ENCODE data around the gene SLCO2B1.
"Not testable (repeated sequence)": the region's sequence is repeated elsewhere in the genome, so short reads cannot be mapped to it uniquely, and the experiment has no call there.

The SLCO2B1 gene

DNA sequence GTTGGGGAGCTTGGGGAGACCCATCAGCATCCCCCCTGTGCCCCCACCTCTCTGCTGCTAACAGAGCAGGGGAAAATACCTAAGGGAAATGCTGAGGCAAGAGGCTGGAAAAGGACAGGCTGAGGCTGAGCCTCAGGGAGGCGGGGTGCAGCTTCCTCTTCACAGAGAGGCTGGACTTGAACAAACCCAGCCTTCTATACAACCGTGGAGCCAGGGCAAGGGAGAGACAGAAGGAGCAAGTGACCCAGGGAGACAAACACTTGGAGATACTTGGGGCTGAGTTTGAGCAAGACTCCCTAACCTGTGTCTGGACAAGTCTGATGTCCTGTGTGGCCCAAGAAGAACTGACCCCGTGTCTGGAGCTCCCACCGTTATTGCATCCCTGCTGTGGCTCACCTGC is at the start of gene SLCO2B1:
Gene SLCO2B1, plus strand, starts transcription at position 229 of the 400 bp plus-strand sequence. CDS start 275 bp downstream, outside the sequence.
- no peak for DNase-seq (ENCODE audit: low spot score)

DNA sequence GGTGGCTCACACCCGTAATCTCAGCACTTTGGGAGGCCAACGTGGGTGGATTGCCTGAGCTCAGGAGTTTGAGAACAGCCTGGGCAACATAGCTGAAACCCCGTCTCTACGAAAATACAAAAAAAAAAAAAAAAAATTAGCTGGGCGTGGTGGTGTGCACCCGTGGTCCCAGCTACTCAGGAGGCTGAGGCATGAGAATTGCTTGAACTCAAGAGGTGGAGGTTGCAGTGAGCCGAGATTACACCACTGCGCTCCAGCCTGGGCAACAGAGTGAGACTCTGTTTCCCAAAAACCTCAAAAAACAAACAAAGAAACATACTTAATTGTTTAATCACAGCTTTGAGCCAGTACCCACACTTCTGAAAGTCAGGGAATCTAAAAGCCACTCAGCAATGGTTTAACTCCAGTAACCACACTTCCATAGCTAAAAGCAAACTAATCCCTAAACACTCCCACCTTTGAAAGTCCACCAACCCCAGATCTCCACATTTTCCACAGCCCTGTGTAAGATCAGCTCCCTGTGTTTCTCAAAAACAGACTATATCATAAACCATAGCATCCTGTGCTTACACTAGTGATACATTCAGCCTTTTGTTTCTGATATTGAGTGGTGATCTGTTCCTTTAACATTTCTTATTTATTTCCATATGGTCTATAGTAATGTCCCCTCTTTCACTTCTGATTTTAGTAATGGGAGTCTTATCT is 49.3 kb upstream of the SLCO2B1 start:
- DNase-seq (ENCODE audit: low spot score), result no peak

GRCh38 chr11:75103380-75104026 is 47.4 kb upstream of the SLCO2B1 start:
- DNase-seq (ENCODE audit: low spot score), result no peak

- no peak for DNase-seq (ENCODE audit: low spot score)
Observed at GRCh38 chr11:75105462-75105925, 45.4 kb upstream of the SLCO2B1 start.

DNA sequence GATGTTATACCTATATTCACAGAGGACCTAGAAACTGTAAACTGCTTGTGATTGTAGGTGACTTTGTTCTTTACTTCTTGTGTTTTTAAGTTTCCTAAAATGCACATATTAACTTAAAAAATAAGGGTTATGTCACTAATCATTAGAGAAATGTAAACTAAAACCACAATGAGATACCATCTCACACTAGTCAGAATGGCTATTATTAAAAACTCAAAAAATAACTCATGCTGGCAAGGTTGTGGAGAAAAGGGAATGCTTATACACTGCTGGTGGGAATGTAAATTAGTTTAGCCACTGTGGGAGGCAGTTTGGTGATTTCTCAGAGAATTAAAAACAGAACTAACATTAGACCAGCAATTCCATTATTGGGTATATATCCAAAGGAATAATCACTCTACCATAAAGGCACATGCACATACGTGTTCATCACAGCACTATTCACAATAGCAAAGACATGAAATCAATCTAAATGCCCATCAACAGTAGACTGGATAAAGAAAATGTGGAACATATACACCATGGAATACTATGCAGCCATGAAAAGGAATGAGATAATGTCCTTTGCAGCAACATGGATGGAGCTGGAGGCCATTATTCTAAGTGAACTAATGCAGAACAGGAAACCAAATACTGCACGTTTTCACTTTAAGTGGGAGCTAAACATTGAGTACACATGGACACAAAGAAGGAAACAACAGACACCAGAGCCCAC is 44.8 kb upstream of the SLCO2B1 start:
- not testable (repeated sequence) for DNase-seq (ENCODE audit: low spot score)

GRCh38 chr11:75107187-75107586 is 43.7 kb upstream of the SLCO2B1 start:
- no peak for DNase-seq (ENCODE audit: low spot score)

DNA sequence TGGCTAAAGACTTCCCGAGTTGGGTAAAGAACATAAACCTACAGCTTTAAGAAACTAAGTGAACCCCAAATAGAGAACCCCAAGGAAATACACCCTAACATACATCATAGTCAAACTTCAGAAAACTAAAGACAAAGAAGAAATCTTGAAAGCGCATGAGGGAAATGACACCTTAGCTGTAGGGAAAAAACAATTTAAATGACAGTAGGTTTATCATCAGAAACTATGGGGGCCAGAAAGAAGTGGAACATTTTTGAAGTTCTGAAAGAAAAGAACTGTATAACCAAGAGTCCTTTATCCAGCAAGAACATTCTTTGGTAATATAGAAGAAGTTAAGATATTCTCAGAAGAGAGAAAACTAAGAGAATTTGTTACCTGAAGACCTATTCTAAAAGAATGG is 38.7 kb upstream of the SLCO2B1 start:
- DNase-seq (ENCODE audit: low spot score), result no peak

- no peak for DNase-seq (ENCODE audit: low spot score)
Observed at GRCh38 chr11:75113030-75113429, 37.9 kb upstream of the SLCO2B1 start.

DNA sequence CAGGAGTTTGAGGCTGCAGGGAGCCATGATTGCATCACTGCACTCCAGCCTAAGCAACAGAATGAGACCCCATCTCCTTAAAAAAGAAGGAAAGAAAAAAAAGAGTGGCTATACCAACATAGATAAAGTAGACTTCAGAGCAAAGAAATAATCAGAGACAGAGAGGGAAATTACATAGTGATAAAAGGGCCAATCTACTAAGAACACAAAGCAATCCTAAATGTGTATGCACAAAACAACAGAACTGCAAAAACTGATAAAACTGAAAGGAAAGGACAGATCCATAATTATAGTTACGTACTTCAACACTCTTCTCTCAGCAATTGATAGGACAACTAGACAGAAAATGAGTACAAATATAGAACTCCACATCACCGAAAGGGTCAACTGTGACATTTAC is 36.4 kb upstream of the SLCO2B1 start:
- DNase-seq (ENCODE audit: low spot score), result no peak

- no peak for DNase-seq (ENCODE audit: low spot score)
Observed at GRCh38 chr11:75118577-75118976, 32.3 kb upstream of the SLCO2B1 start.

- DNase-seq (ENCODE audit: low spot score), result no peak
Observed at GRCh38 chr11:75126564-75126963, 24.3 kb upstream of the SLCO2B1 start.

DNA sequence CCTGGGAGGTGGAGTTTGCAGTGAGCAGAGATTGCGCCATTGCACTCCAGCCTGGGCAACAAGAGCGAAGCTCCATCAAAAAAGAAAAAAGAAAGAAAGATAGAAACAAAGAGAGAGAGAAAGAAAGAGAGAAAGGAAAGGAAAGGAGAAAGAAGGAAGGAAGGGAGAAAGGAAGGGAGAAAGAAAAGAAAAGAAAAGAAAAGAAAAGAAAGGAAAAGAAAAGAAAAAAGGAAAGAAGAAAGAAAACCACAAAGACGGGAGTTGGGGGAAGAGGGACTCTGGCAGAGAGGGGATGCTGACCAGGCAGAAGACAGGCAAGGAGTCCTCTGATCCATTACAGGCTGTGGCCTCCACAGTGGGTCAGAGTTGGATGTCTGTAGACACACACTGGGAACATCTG is 18.8 kb upstream of the SLCO2B1 start:
- DNase-seq (ENCODE audit: low spot score), result no peak

GRCh38 chr11:75133976-75134375 is 16.9 kb upstream of the SLCO2B1 start:
- DNase-seq (ENCODE audit: low spot score), result no peak

DNA sequence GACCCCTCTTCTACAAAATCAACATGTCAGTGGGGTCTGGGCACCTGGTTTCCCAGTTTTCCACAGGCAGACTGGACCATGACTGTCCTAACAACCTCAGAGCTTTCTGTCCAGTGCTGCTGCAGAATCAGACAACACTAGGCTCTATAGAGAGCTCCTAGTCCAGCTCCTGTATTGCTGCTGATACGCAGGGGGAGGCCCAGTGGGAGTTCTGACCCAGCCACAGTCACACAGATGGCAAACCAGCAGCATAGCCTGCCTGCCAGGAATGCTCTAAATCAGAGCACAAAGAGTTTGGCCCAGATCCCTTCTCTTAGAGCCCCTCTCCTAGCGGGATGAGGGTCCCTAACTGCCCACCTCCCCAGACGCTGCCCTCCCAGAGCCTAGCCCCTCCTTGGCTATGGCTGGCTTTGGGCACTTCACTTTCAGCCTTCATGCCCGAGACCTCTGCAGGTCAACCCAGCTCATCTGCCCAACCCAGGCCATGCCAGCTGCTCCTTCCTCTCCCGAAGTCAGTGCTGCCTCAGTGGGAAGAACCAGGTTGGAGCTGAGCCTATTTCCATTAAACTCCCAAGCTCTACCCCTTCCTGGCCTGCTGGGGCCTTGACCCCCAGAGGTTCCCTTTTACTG is 15.8 kb upstream of the SLCO2B1 start:
- no peak for DNase-seq (ENCODE audit: low spot score)

- DNase-seq (ENCODE audit: low spot score), result no peak
Observed at GRCh38 chr11:75135651-75136050, 15.3 kb upstream of the SLCO2B1 start.

- peak; percentile 76 for DNase-seq (ENCODE audit: low spot score)
Observed at GRCh38 chr11:75140269-75141138, 10.4 kb upstream of the SLCO2B1 start.

DNA sequence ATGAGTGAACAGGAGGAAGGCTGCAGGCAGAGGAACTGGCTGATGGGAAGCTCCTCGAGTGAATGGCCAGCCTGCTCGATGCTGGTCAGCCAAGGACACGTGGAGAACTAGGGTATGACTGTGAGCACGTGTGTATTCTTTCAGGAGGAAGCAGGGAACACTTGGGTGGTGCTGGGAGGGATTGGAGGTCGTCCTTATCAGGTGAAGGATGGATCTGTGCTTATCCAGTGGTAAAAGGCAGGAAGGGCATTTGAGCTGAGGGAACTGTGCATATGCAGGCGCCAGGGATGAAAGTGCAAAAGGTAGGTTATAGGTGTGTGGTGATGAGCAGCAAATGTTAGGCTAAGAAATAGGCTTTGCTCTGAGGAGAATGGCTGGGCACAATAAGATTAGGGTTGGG is 9.7 kb upstream of the SLCO2B1 start:
- DNase-seq (ENCODE audit: low spot score), result no peak

DNA sequence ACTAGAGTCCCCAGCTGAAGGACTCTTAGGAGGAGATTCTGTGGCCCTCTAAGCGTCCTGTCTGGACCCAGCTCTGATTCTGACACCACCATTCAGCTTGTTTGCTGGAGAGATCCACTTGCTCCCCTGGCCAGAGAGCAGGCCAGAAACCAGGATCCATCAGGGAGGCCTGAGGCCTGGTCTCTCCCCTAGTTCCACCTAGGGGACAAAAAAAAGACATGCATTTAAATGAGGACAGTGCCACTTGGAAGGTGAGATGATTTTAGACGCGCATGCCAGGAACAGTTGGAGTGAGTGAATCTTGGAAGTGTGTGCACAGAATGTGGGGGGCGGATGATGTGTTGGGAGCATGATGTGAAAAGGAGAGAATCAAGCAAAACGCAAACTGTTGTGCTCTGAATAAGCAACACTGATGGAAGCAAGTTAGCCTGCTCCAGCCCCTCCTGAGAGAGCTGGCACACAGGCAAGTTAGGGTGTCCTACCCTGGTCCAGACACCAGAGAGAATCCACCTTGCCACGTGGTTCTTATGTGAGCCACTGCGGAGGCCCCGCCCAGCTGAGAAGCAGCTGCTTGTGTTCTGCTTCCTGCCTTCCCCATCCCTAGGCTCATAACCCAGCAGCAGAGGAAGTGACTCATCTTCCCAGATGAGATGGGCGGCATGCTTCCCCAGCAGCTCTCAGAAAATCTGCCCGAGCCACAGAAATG is 8.0 kb upstream of the SLCO2B1 start:
- DNase-seq (ENCODE audit: low spot score), result peak; percentile 84

DNA sequence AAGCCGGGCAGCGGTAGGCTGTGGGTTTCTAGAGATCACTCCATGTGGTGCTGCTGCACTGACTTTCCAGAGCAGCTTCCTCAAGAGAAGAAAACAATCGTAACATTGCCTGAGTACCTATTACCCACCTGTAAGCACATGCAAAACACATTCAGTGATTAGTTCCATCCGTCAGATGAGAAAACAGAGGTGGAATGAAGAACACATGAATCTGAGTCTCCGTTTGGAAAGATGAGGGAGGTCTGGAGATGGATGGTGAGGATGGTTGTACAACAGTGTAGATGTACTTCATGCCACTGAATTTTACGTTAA is 7.5 kb upstream of the SLCO2B1 start:
- no peak for DNase-seq (ENCODE audit: low spot score)

DNA sequence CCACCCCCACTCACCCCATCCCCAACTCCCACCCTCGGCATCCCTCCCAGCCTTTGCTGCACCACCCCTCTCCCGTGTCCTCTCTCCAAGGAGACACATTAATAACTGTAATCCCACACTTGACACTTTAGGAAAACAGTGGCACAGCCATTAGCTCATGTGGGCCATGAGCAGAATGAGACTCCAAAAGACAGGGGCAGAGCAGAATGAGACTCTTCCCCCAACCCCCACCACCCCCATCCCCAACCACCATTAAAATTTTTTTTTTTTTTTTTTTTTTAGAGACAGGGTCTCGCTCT is 6.2 kb upstream of the SLCO2B1 start:
- DNase-seq (ENCODE audit: low spot score), result no peak

- no peak for DNase-seq (ENCODE audit: low spot score)
Observed at GRCh38 chr11:75145196-75145971, 5.5 kb upstream of the SLCO2B1 start.
